Endodermal cell (in vitro differentiated cells): ENCODE results near the gene ABTB2. TPM values are rescaled to one million over a fixed set of nuclear protein-coding genes. Genes with fewer than 3 reads are reported as not detected.

ENCODE experiments used
- DNase-seq: peaks from one replicate; pipeline ENCODE4 v3.0.0-alpha.2; 2017
- H3K27ac ChIP-seq: 2 replicates; pipeline ENCODE4 v1.5.1; 2013; ENCODE audit warnings: mild to moderate bottlenecking, low read depth, low read length, moderate library complexity
- H3K27me3 ChIP-seq: 2 replicates; pipeline ENCODE4 v1.6.1; 2013; ENCODE audit warnings: mild to moderate bottlenecking, low read length, moderate library complexity; ENCODE audit not compliant: insufficient read depth, control insufficient read depth, poor library complexity, severe bottlenecking
- H3K36me3 ChIP-seq: 2 replicates; pipeline ENCODE4 v1.7.0; 2013; ENCODE audit warnings: mild to moderate bottlenecking, low read length, moderate library complexity; ENCODE audit not compliant: control insufficient read depth, insufficient read depth
- H3K4me1 ChIP-seq: one replicate; pipeline ENCODE4 v1.7.0; 2013; ENCODE audit warnings: low read length; ENCODE audit not compliant: control insufficient read depth, insufficient read depth
- H3K4me3 ChIP-seq: 2 replicates; pipeline ENCODE4 v1.5.1; 2013; ENCODE audit warnings: mild to moderate bottlenecking, low read length, moderate library complexity
- H3K9ac ChIP-seq: 2 replicates; pipeline ENCODE4 v1.6.1; 2013; ENCODE audit warnings: mild to moderate bottlenecking, low read length, moderate library complexity; ENCODE audit not compliant: poor library complexity, severe bottlenecking; ENCODE audit errors: extremely low read depth
- H3K9me3 ChIP-seq: 2 replicates; pipeline ENCODE4 v1.6.1; 2013; ENCODE audit warnings: mild to moderate bottlenecking, low read length, moderate library complexity; ENCODE audit not compliant: control insufficient read depth
- H3K27ac Mint-ChIP-seq: 2 replicates; pipeline ENCODE4 v1.8.0; 2020; ENCODE audit warnings: mixed read lengths
- H3K27me3 Mint-ChIP-seq: 2 replicates; pipeline ENCODE4 v1.8.0; 2021; ENCODE audit warnings: mild to moderate bottlenecking, mixed read lengths; ENCODE audit not compliant: insufficient read depth
- H3K36me3 Mint-ChIP-seq: 2 replicates; pipeline ENCODE4 v1.8.0; 2020; ENCODE audit warnings: low read depth, mixed read lengths
- H3K4me1 Mint-ChIP-seq: 2 replicates; pipeline ENCODE4 v1.8.0; 2020; ENCODE audit warnings: mixed read lengths
- H3K4me3 Mint-ChIP-seq: 2 replicates; pipeline ENCODE4 v1.8.0; 2020; ENCODE audit warnings: mild to moderate bottlenecking, moderate library complexity, mixed read lengths
- H3K9me3 Mint-ChIP-seq: 2 replicates; pipeline ENCODE4 v1.8.0; 2020; ENCODE audit warnings: mild to moderate bottlenecking, mixed read lengths
- WGBS, 2 experiments: methylation state at CpG; one replicate each; pipeline versions ENCODE4 v1.1.5 to v1.1.7; 2013; ENCODE audit warnings: missing lambda C conversion rate in 2 of 2, mixed read lengths in 1 of 2; ENCODE audit not compliant: insufficient coverage in 1 of 2, insufficient read length in 1 of 2; 5-methylcytosine and 5-hydroxymethylcytosine counted together
- total RNA-seq, 2 donors: library from RNA; stranded (reverse); fragmentation: NEBNext Ultra II Directional in 1 of 2; extraction: Animal tissue kit (Norgen Biotek cat#: 25700) in 1 of 2; gene quantifications; 2 replicates in 1 of 2; 3 replicates in 1 of 2; pipeline ENCODE4 v1.2.1, GENCODE V29; 2021
- TF ChIP-seq, protein P1 (sequence below): fragments of 200-600 bp; sonication (generic); conservative IDR thresholded peaks from 2 replicates; pipeline ENCODE4 v1.5.0; 2021; ENCODE audit warnings: antibody characterized with exemption, mild to moderate bottlenecking

The ABTB2 gene
- total RNA-seq, 2 donors from 2014 or later: 2.9 to 5.2 TPM

DNA sequence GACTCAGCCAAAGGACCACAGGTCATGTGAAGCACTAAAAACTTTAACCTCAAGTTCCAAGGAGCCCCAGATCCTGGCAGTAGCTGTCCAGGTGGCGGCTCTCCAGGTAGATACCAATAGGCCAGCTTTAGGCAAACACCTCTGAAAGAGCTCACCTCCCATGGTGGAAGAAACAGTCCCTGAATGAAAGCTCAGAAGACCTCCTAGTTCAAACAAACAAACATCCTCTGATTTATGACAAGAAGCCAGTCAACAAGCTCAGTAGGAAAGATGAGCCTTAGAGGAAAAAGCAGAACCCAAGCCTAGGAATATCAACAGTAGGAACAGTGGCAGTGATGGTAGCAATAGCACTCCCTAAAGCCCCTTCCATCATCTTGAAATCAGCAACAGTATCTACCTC is 17.2 kb downstream of the ABTB2 start:
- 92 to 100% methylated on average over 1 of the region's 1 CpG for WGBS, 2 experiments
- H3K36me3 Mint-ChIP-seq: no peaks in the 10 kb centered on the region
- H3K9me3 Mint-ChIP-seq: no peaks in the 10 kb centered on the region
- H3K27me3 Mint-ChIP-seq: peaks cover 9% of the 10 kb centered on the region
- no peak for DNase-seq
- H3K4me1 Mint-ChIP-seq: peaks cover 58% of the 10 kb centered on the region
- Histone ChIP-seq H3K9ac (no peak overlapping the region), H3K27me3 (no peaks in the 10 kb centered on the region), H3K9me3 (no peaks in the 10 kb centered on the region), H3K4me1 (peaks cover 20% of the 10 kb centered on the region), H3K4me3 (no peak overlapping the region), H3K36me3 (no peaks in the 10 kb centered on the region), H3K27ac (no peak overlapping the region)
- no peak overlapping the region for H3K4me3 Mint-ChIP-seq
- no peak overlapping the region for H3K27ac Mint-ChIP-seq
- TF ChIP-seq, protein P1, sequence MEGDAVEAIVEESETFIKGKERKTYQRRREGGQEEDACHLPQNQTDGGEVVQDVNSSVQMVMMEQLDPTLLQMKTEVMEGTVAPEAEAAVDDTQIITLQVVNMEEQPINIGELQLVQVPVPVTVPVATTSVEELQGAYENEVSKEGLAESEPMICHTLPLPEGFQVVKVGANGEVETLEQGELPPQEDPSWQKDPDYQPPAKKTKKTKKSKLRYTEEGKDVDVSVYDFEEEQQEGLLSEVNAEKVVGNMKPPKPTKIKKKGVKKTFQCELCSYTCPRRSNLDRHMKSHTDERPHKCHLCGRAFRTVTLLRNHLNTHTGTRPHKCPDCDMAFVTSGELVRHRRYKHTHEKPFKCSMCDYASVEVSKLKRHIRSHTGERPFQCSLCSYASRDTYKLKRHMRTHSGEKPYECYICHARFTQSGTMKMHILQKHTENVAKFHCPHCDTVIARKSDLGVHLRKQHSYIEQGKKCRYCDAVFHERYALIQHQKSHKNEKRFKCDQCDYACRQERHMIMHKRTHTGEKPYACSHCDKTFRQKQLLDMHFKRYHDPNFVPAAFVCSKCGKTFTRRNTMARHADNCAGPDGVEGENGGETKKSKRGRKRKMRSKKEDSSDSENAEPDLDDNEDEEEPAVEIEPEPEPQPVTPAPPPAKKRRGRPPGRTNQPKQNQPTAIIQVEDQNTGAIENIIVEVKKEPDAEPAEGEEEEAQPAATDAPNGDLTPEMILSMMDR: no peak

DNA sequence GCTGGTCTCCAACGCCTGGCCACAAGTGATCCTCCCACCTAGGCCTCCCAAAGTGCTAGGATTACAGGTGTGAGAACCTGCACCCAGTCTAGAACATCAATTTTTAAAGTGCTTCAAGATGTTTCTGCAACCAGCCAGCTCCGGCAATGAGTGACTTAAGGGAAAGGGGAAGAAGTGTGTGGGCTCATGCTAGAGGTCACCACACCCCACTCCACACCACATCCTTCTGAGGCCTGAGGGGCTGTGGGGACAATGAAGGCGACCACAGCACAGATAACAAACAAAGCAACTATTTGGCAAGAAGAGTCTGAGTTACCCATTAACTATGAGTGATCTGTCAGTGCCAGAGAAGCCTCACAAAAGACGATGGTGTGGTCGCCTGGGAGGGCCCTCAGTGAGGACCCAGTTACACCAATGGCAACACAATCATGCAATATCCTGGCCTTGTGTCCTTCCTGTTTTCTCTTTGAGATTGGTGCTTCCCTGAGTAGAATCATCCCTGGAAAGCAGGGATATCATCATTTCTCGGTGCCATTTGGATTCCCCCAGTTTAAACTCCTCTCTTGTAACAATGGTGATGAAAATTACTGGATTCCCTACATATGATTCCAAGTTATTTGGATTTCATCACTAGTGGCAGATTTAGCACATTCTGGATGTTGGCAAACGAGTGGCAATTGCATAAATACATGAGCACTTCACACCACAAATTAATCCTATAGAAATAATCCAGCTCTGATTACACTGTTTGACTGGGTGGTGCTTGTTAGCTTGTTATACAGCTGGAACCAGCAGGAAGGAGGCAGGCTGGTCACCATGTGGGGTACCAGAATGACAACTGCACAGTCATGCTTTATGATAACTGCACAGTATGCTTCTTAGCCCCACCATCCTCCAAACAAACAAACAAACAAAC is 18.4 kb downstream of the ABTB2 start:
- Histone ChIP-seq H3K9ac (no peak overlapping the region), H3K4me1 (peaks cover 20% of the 10 kb centered on the region), H3K36me3 (no peaks in the 10 kb centered on the region), H3K27ac (no peak overlapping the region), H3K27me3 (no peaks in the 10 kb centered on the region), H3K9me3 (no peaks in the 10 kb centered on the region), H3K4me3 (peak overlapping the region; percentile 16)
- H3K4me3 Mint-ChIP-seq: no peak overlapping the region
- H3K36me3 Mint-ChIP-seq: no peaks in the 10 kb centered on the region
- 76 to 92% methylated on average over 4 to 7 of the region's 7 CpGs for WGBS, 2 experiments
- H3K9me3 Mint-ChIP-seq: no peaks in the 10 kb centered on the region
- H3K4me1 Mint-ChIP-seq: peaks cover 48% of the 10 kb centered on the region
- peaks cover under 1% of the 10 kb centered on the region for H3K27me3 Mint-ChIP-seq
- TF ChIP-seq, protein P1: no peak
- H3K27ac Mint-ChIP-seq: peak overlapping the region; percentile 25
- DNase-seq: peak; percentile 60

DNA sequence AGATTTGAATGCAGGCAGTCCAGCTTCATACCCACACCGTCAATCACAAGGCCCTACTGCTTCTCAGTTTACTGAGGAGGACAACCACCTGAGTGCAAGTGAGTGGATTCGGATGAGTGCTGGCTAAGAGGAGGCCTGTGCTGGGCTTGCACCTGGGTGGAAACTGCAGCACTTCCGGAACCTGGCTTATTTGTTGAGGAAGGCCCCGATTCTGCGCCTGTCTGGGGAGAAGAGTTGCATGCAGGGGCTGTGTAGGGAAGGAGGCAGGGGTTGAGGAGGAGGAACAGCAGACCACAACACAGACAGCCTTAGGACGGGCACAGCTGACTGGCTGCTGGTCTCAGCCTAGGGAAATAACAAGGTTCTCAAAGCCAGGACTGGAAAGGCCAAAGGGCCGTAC is 20.8 kb downstream of the ABTB2 start:
- H3K4me1 ChIP-seq: peaks cover 15% of the 10 kb centered on the region
- TF ChIP-seq, protein P1: no peak
- H3K9ac ChIP-seq: no peak overlapping the region
- H3K27ac Mint-ChIP-seq: no peak overlapping the region
- H3K27me3 Mint-ChIP-seq: peaks cover 2% of the 10 kb centered on the region
- H3K4me3 ChIP-seq: no peak overlapping the region
- no peaks in the 10 kb centered on the region for H3K27me3 ChIP-seq
- peaks cover 51% of the 10 kb centered on the region for H3K4me1 Mint-ChIP-seq
- 95 to 96% methylated on average over 6 to 7 of the region's 7 CpGs for WGBS, 2 experiments
- H3K36me3 ChIP-seq: no peaks in the 10 kb centered on the region
- no peak overlapping the region for H3K27ac ChIP-seq
- no peaks in the 10 kb centered on the region for H3K36me3 Mint-ChIP-seq
- no peak for DNase-seq
- H3K9me3 ChIP-seq: no peaks in the 10 kb centered on the region
- no peak overlapping the region for H3K4me3 Mint-ChIP-seq
- H3K9me3 Mint-ChIP-seq: no peaks in the 10 kb centered on the region
